Glomerular visceral epithelial cell (primary cell): ENCODE data around the gene TTC27.
"Not testable (repeated sequence)": the region's sequence is repeated elsewhere in the genome, so short reads cannot be mapped to it uniquely, and the experiment has no call there.

Experiments
- DNase-seq: peaks from one replicate; pipeline ENCODE4 v3.0.0-alpha.2; 2016; ENCODE audit errors: extremely low spot score

Gene TTC27

GRCh38 chr2:32719933-32720716 lies 92.3 kb downstream of the TTC27 start:
- DNase-seq: no peak

GRCh38 chr2:32720771-32721170 lies 92.9 kb downstream of the TTC27 start:
- DNase-seq: no peak

GRCh38 chr2:32721376-32721775 lies 93.5 kb downstream of the TTC27 start:
- no peak for DNase-seq

- DNase-seq: no peak
Observed at GRCh38 chr2:32723467-32724079, 95.7 kb downstream of the TTC27 start.

GRCh38 chr2:32726678-32727077 lies 98.8 kb downstream of the TTC27 start:
- not testable (repeated sequence) for DNase-seq

GRCh38 chr2:32727157-32727556 lies 99.3 kb downstream of the TTC27 start:
- DNase-seq: no peak

- not testable (repeated sequence) for DNase-seq
Observed at GRCh38 chr2:32730958-32731357, 103.1 kb downstream of the TTC27 start.

- DNase-seq: no peak
Observed at GRCh38 chr2:32732120-32732519, 104.3 kb downstream of the TTC27 start.

GRCh38 chr2:32732912-32733472 lies 105.1 kb downstream of the TTC27 start:
- DNase-seq: no peak

GRCh38 chr2:32735348-32735747 lies 107.5 kb downstream of the TTC27 start:
- DNase-seq: no peak

GRCh38 chr2:32738939-32739338 lies 111.1 kb downstream of the TTC27 start:
- no peak for DNase-seq

GRCh38 chr2:32739664-32740063 lies 111.8 kb downstream of the TTC27 start:
- no peak for DNase-seq

GRCh38 chr2:32741575-32741974 lies 113.7 kb downstream of the TTC27 start:
- no peak for DNase-seq

GRCh38 chr2:32742376-32742775 lies 114.5 kb downstream of the TTC27 start:
- no peak for DNase-seq

- no peak for DNase-seq
Observed at GRCh38 chr2:32743480-32744236, 115.8 kb downstream of the TTC27 start.

- no peak for DNase-seq
Observed at GRCh38 chr2:32745191-32745590, 117.3 kb downstream of the TTC27 start.

- no peak for DNase-seq
Observed at GRCh38 chr2:32745675-32746074, 117.8 kb downstream of the TTC27 start.

GRCh38 chr2:32746669-32747068 lies 118.8 kb downstream of the TTC27 start:
- DNase-seq: no peak

GRCh38 chr2:32748158-32748557 lies 120.3 kb downstream of the TTC27 start:
- DNase-seq: no peak

GRCh38 chr2:32750880-32751279 lies 123.0 kb downstream of the TTC27 start:
- no peak for DNase-seq

- DNase-seq: no peak
Observed at GRCh38 chr2:32752205-32752604, 124.4 kb downstream of the TTC27 start.

- no peak for DNase-seq
Observed at GRCh38 chr2:32752952-32753351, 125.1 kb downstream of the TTC27 start.
